HepG2 (cell line): ENCODE results near the gene TPM3. TPM values are rescaled to one million over a fixed set of nuclear protein-coding genes. Genes with fewer than 3 reads are reported as not detected.

Experiments
- ATAC-seq: fragments of 200-7000 bp; cut with Tn5 transposase; 3 replicates; pipeline ENCODE4 v1.9.1; 2020; ENCODE audit warnings: mild to moderate bottlenecking, moderate library complexity
- BruUV-seq: library from RNA; stranded (reverse); fragments of 400-500 nt; replicated peaks from 2 replicates; lab custom pipeline; 2021; lab: Mats Ljungman, UMichigan
- CTCF ChIA-PET: fragments of 300-600 bp; formaldehyde crosslinking; extraction: SDS; loops from one replicate; lab custom pipeline; 2021; ENCODE audit warnings: low total read pairs, inconsistent platforms, low intra/inter-chr PET ratio; lab: Yijun Ruan, JAX
- POLR2A ChIA-PET: fragments of 350-600 bp; sonication (Branson Sonifier 250); formaldehyde crosslinking; loops from one replicate; lab custom pipeline; 2020; ENCODE audit warnings: antibody characterized with exemption, inconsistent platforms; lab: Yijun Ruan, JAX
- DNase-seq: peaks from one replicate; pipeline ENCODE4 v3.0.0-alpha.2; 2015; ENCODE audit warnings: low spot score
- FAIRE-seq: peaks from 3 replicates; lab custom pipeline; 2011; peaks lifted over from hg19 to GRCh38; lab: Jason Lieb, UNC
- H2AFZ ChIP-seq: one replicate; pipeline ENCODE4 v1.6.1; 2011; ENCODE audit warnings: low read length, inconsistent platforms
- H3K27ac ChIP-seq: fragments of 300-600 bp; 3 replicates; pipeline ENCODE4 v1.8.0; 2011; ENCODE audit warnings: mixed run types, mild to moderate bottlenecking, mixed read lengths, low read length, inconsistent platforms; ENCODE audit not compliant: insufficient read depth; ENCODE audit errors: extremely low read length
- H3K27me3 ChIP-seq, 2 experiments: fragments of 200-600 bp in 1 of 2; 2 replicates in 1 of 2; 3 replicates in 1 of 2; pipeline versions ENCODE4 v1.6.0 to v1.8.0; 2011; ENCODE audit warnings: low read length in 2 of 2, mild to moderate bottlenecking in 2 of 2, moderate library complexity in 2 of 2, inconsistent platforms in 1 of 2; ENCODE audit not compliant: insufficient read depth in 2 of 2, control insufficient read depth in 1 of 2
- H3K36me3 ChIP-seq, 2 experiments: fragments of 200-600 bp in 1 of 2; replicated peaks in 1 of 2; 2 replicates in 1 of 2; 3 replicates in 1 of 2; pipeline versions ENCODE4 v1.5.1 to v1.8.0; 2011; ENCODE audit warnings: low read length in 2 of 2, inconsistent platforms in 1 of 2; ENCODE audit not compliant: insufficient read depth in 2 of 2, control insufficient read depth in 1 of 2
- H3K4me1 ChIP-seq: 2 replicates; pipeline ENCODE4 v1.5.1; 2012; ENCODE audit warnings: low read length, inconsistent platforms; ENCODE audit not compliant: insufficient read depth
- H3K4me2 ChIP-seq: 2 replicates; pipeline ENCODE4 v1.6.0; 2011; ENCODE audit warnings: low read depth, low read length, inconsistent platforms
- H3K4me3 ChIP-seq, 3 experiments: fragments of 200-600 bp in 1 of 3; sonication (generic), shearing (Covaris generic) in 1 of 3; replicated peaks in 1 of 3; 2 replicates each; pipeline ENCODE4 v1.5.1; 2011 to 2016; ENCODE audit warnings: low read length in 3 of 3, inconsistent platforms in 2 of 3, low read depth in 2 of 3, mild to moderate bottlenecking in 2 of 3, control low read depth in 1 of 3, mixed read lengths in 1 of 3; ENCODE audit not compliant: insufficient read depth in 1 of 3
- H3K79me2 ChIP-seq: one replicate; pipeline ENCODE4 v1.6.1; 2011; ENCODE audit warnings: low read length, inconsistent platforms; ENCODE audit not compliant: insufficient read depth
- H3K9ac ChIP-seq: 2 replicates; pipeline ENCODE4 v1.6.0; 2011; ENCODE audit warnings: mild to moderate bottlenecking, low read depth, low read length, inconsistent platforms; ENCODE audit not compliant: insufficient read depth
- H3K9me3 ChIP-seq: 2 replicates; pipeline ENCODE4 v1.5.1; 2012; ENCODE audit warnings: mild to moderate bottlenecking, low read length
- H4K20me1 ChIP-seq: 2 replicates; pipeline ENCODE4 v1.6.0; 2011; ENCODE audit warnings: inconsistent platforms, mild to moderate bottlenecking, low read length, moderate library complexity; ENCODE audit not compliant: insufficient read depth
- CBX5 ChIP-seq: sonication (generic); formaldehyde crosslinking; IDR thresholded peaks from 2 replicates; pipeline ENCODE4 v1.4.0; 2020; ENCODE audit warnings: missing genetic modification reagents, borderline replicate concordance
- DNMT1 ChIP-seq: sonication (generic); formaldehyde crosslinking; IDR thresholded peaks from 2 replicates; pipeline ENCODE4 v1.5.1; 2020; ENCODE audit warnings: mild to moderate bottlenecking, missing genetic modification reagents
- ELF1 ChIP-seq: sonication (generic); formaldehyde crosslinking; IDR thresholded peaks from 2 replicates; pipeline ENCODE4 v1.4.0; 2020; ENCODE audit warnings: missing genetic modification reagents
- FOXM1 ChIP-seq: sonication (generic); formaldehyde crosslinking; IDR thresholded peaks from 2 replicates; pipeline ENCODE4 v1.5.0; 2020; ENCODE audit warnings: missing genetic modification reagents
- IRF2 ChIP-seq: IDR thresholded peaks from 2 replicates; pipeline ENCODE4 v1.6.1; 2018; ENCODE audit warnings: missing genetic modification reagents, missing compliant biosample characterization
- KDM2A ChIP-seq: sonication (generic); formaldehyde crosslinking; IDR thresholded peaks from 2 replicates; pipeline ENCODE4 v1.4.0; 2020; ENCODE audit warnings: low read depth, missing genetic modification reagents, borderline replicate concordance
- KDM6A ChIP-seq: IDR thresholded peaks from 2 replicates; pipeline ENCODE4 v1.6.1; 2016; ENCODE audit warnings: low read depth
- KLF6 ChIP-seq: IDR thresholded peaks from 2 replicates; pipeline ENCODE4 v1.8.0; 2016; ENCODE audit warnings: missing biosample characterization, missing genetic modification reagents
- PRPF4 ChIP-seq: fragments of 200-400 bp; formaldehyde crosslinking; IDR thresholded peaks from 2 replicates; pipeline ENCODE4 v1.6.1; 2016; ENCODE audit warnings: low read length, low read depth; ENCODE audit not compliant: poor library complexity, severe bottlenecking
- YY1 ChIP-seq: IDR thresholded peaks from 2 replicates; pipeline ENCODE4 v1.6.1; 2011; ENCODE audit warnings: low read length, low read depth, moderate library complexity, mild to moderate bottlenecking; ENCODE audit not compliant: insufficient read depth, insufficient replicate concordance
- ZBTB44 ChIP-seq: sonication (generic); formaldehyde crosslinking; IDR thresholded peaks from 2 replicates; pipeline ENCODE4 v1.4.0; 2020; ENCODE audit warnings: missing genetic modification reagents
- ZNF335 ChIP-seq: sonication (generic); formaldehyde crosslinking; IDR thresholded peaks from 2 replicates; pipeline ENCODE4 v1.4.0; 2020; ENCODE audit warnings: missing genetic modification reagents
- ZNF430 ChIP-seq: sonication (generic); formaldehyde crosslinking; IDR thresholded peaks from 2 replicates; pipeline ENCODE4 v1.9.0; 2021; ENCODE audit warnings: mild to moderate bottlenecking, missing genetic modification reagents
- ZNF432 ChIP-seq: sonication (generic); formaldehyde crosslinking; IDR thresholded peaks from 2 replicates; pipeline ENCODE4 v1.5.0; 2020; ENCODE audit warnings: missing genetic modification reagents, mild to moderate bottlenecking, borderline replicate concordance
- ZNF552 ChIP-seq: sonication (generic); formaldehyde crosslinking; IDR thresholded peaks from 2 replicates; pipeline ENCODE4 v1.9.0; 2022; ENCODE audit warnings: missing genetic modification reagents, mild to moderate bottlenecking, borderline replicate concordance
- ZNF616 ChIP-seq: sonication (generic); formaldehyde crosslinking; IDR thresholded peaks from 2 replicates; pipeline ENCODE4 v1.5.0; 2020; ENCODE audit warnings: low read depth, mild to moderate bottlenecking, missing genetic modification reagents
- ZNF674 ChIP-seq: sonication (generic); formaldehyde crosslinking; IDR thresholded peaks from 2 replicates; pipeline ENCODE4 v1.5.0; 2020; ENCODE audit warnings: low read depth, mild to moderate bottlenecking, missing genetic modification reagents
- ZNF850 ChIP-seq: sonication (generic); formaldehyde crosslinking; conservative IDR thresholded peaks from 2 replicates; pipeline ENCODE4 v1.9.0; 2021; ENCODE audit warnings: mild to moderate bottlenecking, missing genetic modification reagents
- ZSCAN21 ChIP-seq: sonication (generic); formaldehyde crosslinking; IDR thresholded peaks from 2 replicates; pipeline ENCODE4 v1.8.0; 2022; ENCODE audit warnings: mild to moderate bottlenecking, missing genetic modification reagents, moderate library complexity, borderline replicate concordance
- in situ Hi-C: cut with HindIII; loops from 2 replicates; pipeline ENCODE4 v1.10.0; 2017; ENCODE audit warnings: low pct_unique_long_range_greater_than_20kb; ENCODE audit not compliant: extremely low pct_ligation_motif_present
- intact Hi-C: fragments of 100-400 bp; cut with micrococcal nuclease; formaldehyde crosslinking; loops from one replicate; pipeline ENCODE4 v1.10.0; 2022; ENCODE audit not compliant: unreplicated experiment
- polyA plus RNA-seq, 8 experiments: library from polyadenylated mRNA; depleted of rRNA in 3 of 8; stranded (reverse) in 7 of 8; unstranded in 1 of 8; fragments of >200 nt; fragmentation: Illumina TruSeq in 4 of 8; extraction: Trizol in 4 of 8; gene quantifications; 2 replicates each; pipeline versions ENCODE4 v1.2.1 to v1.2.3, GENCODE V29; 2011 to 2016; ENCODE audit warnings: low read depth in 4 of 8, missing spikeins in 1 of 8, mixed read lengths in 1 of 8; ENCODE audit not compliant: insufficient read depth in 1 of 8
- total RNA-seq, 5 experiments: library from RNA; depleted of rRNA; stranded (reverse); fragments of >200 nt; fragmentation: Illumina TruSeq; extraction: Trizol; gene quantifications; 2 replicates each; pipeline ENCODE4 v1.2.3, GENCODE V29; 2016; ENCODE audit warnings: low read depth in 1 of 5
- TF ChIP-seq, protein P1 (sequence below): sonication (generic); formaldehyde crosslinking; IDR thresholded peaks from 2 replicates; pipeline ENCODE4 v1.8.0; 2022; ENCODE audit warnings: missing genetic modification reagents, mild to moderate bottlenecking, inconsistent platforms, borderline replicate concordance

The TPM3 gene
- total and polyA plus RNA-seq, 2 of the 13 experiments (the other 11 are each of a cell fraction or from before 2014, with no cell fraction given) = 160 to 307 TPM

DNA sequence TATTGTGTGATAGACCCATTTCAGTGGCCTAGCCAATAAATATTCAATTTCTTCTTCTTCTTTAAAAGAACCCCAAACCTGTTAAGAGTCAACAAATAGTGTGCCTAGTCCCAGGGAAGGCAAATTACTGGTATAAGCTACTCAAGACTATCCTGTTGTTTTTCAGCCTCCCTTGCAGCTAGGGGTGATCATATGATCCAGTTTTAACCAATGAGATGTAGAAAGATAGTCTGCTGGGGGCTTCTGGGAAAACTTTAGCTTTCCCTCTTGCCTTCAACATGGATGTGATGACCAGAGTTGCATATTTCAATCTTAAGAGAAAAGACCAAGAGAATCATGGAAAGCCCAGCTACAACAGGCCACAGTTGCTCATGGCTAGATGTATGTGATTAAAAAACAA, 32.3 kb downstream of the TPM3 start:
- FAIRE-seq = no peak
- Histone ChIP-seq H3K27ac (no peak overlapping the region), H3K4me3 (no peak overlapping the region), H3K9ac (no peak overlapping the region), H2AFZ (no peak overlapping the region), H3K4me1 (no peaks in the 10 kb centered on the region), H3K79me2 (no peaks in the 10 kb centered on the region), H3K4me2 (no peak overlapping the region)
- BruUV-seq = no TSS peak
- CTCF ChIA-PET = no interaction called here
- in situ Hi-C loops = no loop called here
- intact Hi-C loops = no loop called here
- TF ChIP-seq PRPF4 = no peak
- TF ChIP-seq ZNF674 = no peak
- TF ChIP-seq ZNF432 (CRISPR knock-in tag) = no peak
- no peak for TF ChIP-seq ELF1 (CRISPR knock-in tag)
- no peak for TF ChIP-seq DNMT1 (CRISPR knock-in tag)
- TF ChIP-seq IRF2 (CRISPR knock-in tag) = no peak
- no peak for TF ChIP-seq ZNF430 (CRISPR knock-in tag)
- TF ChIP-seq KLF6 (CRISPR knock-in tag) = no peak
- TF ChIP-seq ZNF335 = no peak
- TF ChIP-seq YY1 = no peak
- TF ChIP-seq ZNF552 (CRISPR knock-in tag) = no peak
- TF ChIP-seq ZBTB44 (CRISPR knock-in tag) = no peak
- no peak for TF ChIP-seq ZNF850 (CRISPR knock-in tag)
- TF ChIP-seq ZSCAN21 (CRISPR knock-in tag) = no peak
- TF ChIP-seq, protein P1, sequence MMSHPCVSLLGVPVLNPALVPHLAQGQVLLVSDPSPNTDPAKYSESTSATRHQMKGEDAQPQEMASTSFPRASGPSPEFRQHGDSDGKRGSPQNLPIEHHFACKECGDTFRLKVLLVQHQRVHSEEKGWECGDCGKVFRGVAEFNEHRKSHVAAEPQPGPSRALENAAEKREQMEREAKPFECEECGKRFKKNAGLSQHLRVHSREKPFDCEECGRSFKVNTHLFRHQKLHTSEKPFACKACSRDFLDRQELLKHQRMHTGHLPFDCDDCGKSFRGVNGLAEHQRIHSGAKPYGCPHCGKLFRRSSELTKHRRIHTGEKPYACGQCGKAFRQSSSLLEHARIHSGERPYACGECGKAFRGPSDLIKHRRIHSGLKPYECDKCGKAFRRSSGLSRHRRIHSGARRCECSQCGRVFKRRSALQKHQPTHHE (CRISPR knock-in tag) = no peak
- no peak for TF ChIP-seq ZNF616 (CRISPR knock-in tag)
- TF ChIP-seq CBX5 (CRISPR knock-in tag) = no peak
- no peak for TF ChIP-seq KDM6A (CRISPR knock-in tag)
- TF ChIP-seq FOXM1 = no peak
- no peak for TF ChIP-seq KDM2A (CRISPR knock-in tag)
- TF ChIP-seq, all 625 proteins: peak for 0
- no peaks in the 10 kb centered on the region for H3K9me3 ChIP-seq
- no peaks in the 10 kb centered on the region for H3K27me3 ChIP-seq
- no peaks in the 10 kb centered on the region; the same call in 1 of the 2 replicates for H4K20me1 ChIP-seq
- ATAC-seq = no peak
- DNase-seq = no peak
- peaks cover 20 to 67% of the 10 kb centered on the region in 2 experiments for H3K36me3 ChIP-seq
- POLR2A ChIA-PET = no interaction called here
